ENCODE data around the gene EML6. TPM values are rescaled to one million over a fixed set of nuclear protein-coding genes. Genes with fewer than 3 reads are reported as not detected.

EML6 gene
- total and polyA plus RNA-seq, 2 of the 13 experiments (the other 11 are each of a cell fraction or from before 2014, with no cell fraction given) = 17.2 to 32.4 TPM

- H3K9me3 ChIP-seq (ENCODE audit: low read length) = no peaks in the 10 kb centered on the region
- BruUV-seq (replicated peaks) = no TSS peak
- H3K9ac ChIP-seq (ENCODE audit: insufficient read depth, low read depth, low read length) = no peak overlapping the region
- ATAC-seq (no peak), DNase-seq (ENCODE audit: low spot score) (no peak), FAIRE-seq (no peak)
- no peak overlapping the region for H3K27ac ChIP-seq (ENCODE audit: extremely low read length, insufficient read depth, low read length)
- 87% methylated on average over 3 of the region's 3 CpGs for WGBS (ENCODE audit: low lambda C conversion rate)
- H4K20me1 ChIP-seq (ENCODE audit: insufficient read depth, low read length) = peaks cover 18% of the 10 kb centered on the region
- CTCF ChIA-PET (ENCODE audit: low intra/inter-chr PET ratio, low total read pairs) = no interaction called here
- H3K4me2 ChIP-seq (ENCODE audit: low read depth, low read length) = no peak overlapping the region
- H3K36me3 ChIP-seq (replicated peaks in 1 of 2; ENCODE audit: control insufficient read depth in 1 of 2, insufficient read depth in 2 of 2, low read length in 2 of 2) = no peaks in the 10 kb centered on the region
- H3K79me2 ChIP-seq (ENCODE audit: insufficient read depth, low read length) = peaks cover 99% of the 10 kb centered on the region
- H3K4me3 ChIP-seq (replicated peaks in 1 of 3; ENCODE audit: insufficient read depth in 1 of 3, low read depth in 2 of 3, low read length in 3 of 3) = no peak overlapping the region
- no peak overlapping the region for H2AFZ ChIP-seq (ENCODE audit: low read length)
- POLR2A ChIA-PET = no interaction called here
- in situ Hi-C loops (cut with HindIII; ENCODE audit: extremely low pct_ligation_motif_present, low pct_unique_long_range_greater_than_20kb) = no loop called here
- no peaks in the 10 kb centered on the region for H3K27me3 ChIP-seq (ENCODE audit: control insufficient read depth in 1 of 2, insufficient read depth in 2 of 2, low read length in 2 of 2)
- H3K4me1 ChIP-seq (ENCODE audit: insufficient read depth, low read length) = no peaks in the 10 kb centered on the region; the same call in 1 of the 2 replicates
- intact Hi-C loops (cut with micrococcal nuclease; ENCODE audit: unreplicated experiment) = no loop called here
- no peak for TF ChIP-seq PBX3 (CRISPR knock-in tag; IDR thresholded peaks at IDR 0.05; ENCODE audit: borderline replicate concordance)
- no peak for TF ChIP-seq ZNF460 (CRISPR knock-in tag; IDR thresholded peaks at IDR 0.05; ENCODE audit: borderline replicate concordance)
- TF ChIP-seq ZNF337 (CRISPR knock-in tag; IDR thresholded peaks at IDR 0.05; ENCODE audit: borderline replicate concordance, low read depth) = no peak
- TF ChIP-seq SMYD3 (CRISPR knock-in tag; IDR thresholded peaks at IDR 0.05) = no peak
- TF ChIP-seq JUN (CRISPR knock-in tag; IDR thresholded peaks at IDR 0.05) = no peak
- no peak for TF ChIP-seq ZMYM2 (CRISPR knock-in tag; IDR thresholded peaks at IDR 0.05)
- no peak for TF ChIP-seq REPIN1 (CRISPR knock-in tag; IDR thresholded peaks at IDR 0.05; ENCODE audit: borderline replicate concordance, low read depth)
- no peak for TF ChIP-seq ZFYVE20 (CRISPR knock-in tag; IDR thresholded peaks at IDR 0.05; ENCODE audit: borderline replicate concordance, low read depth)
- no peak for TF ChIP-seq HNRNPK (IDR thresholded peaks at IDR 0.05; ENCODE audit: low read depth, low read length, poor library complexity, severe bottlenecking)
- TF ChIP-seq ZNF160 (CRISPR knock-in tag; IDR thresholded peaks at IDR 0.05) = no peak
- TF ChIP-seq HNF4G (IDR thresholded peaks at IDR 0.05; ENCODE audit: borderline replicate concordance, low read depth, low read length) = no peak
- TF ChIP-seq HNF4G (CRISPR knock-in tag; IDR thresholded peaks at IDR 0.05; ENCODE audit: borderline replicate concordance, low read depth) = no peak
- TF ChIP-seq CREB3 (CRISPR knock-in tag; IDR thresholded peaks at IDR 0.05) = no peak
- TF ChIP-seq HIC2 (CRISPR knock-in tag; IDR thresholded peaks at IDR 0.05; ENCODE audit: low read depth) = no peak
- TF ChIP-seq NFRKB (IDR thresholded peaks at IDR 0.05) = no peak
- TF ChIP-seq NONO (IDR thresholded peaks at IDR 0.05) = no peak
- TF ChIP-seq NONO (CRISPR knock-in tag; conservative IDR thresholded peaks at IDR 0.05) = no peak
- TF ChIP-seq TFE3 (CRISPR knock-in tag; IDR thresholded peaks at IDR 0.05) = no peak
Observed at GRCh38 chr2:54999182-54999581, 275.7 kb downstream of the EML6 start.
